HG03520 (cell line): ENCODE results near the gene CPXM1.

Experiments used
- ATAC-seq: cut with Tn5 transposase; IDR thresholded peaks from one replicate; pipeline ENCODE4 v1.9.1; 2021; ENCODE audit warnings: mild to moderate bottlenecking, moderate library complexity; ENCODE audit not compliant: unreplicated experiment

CPXM1 gene

DNA sequence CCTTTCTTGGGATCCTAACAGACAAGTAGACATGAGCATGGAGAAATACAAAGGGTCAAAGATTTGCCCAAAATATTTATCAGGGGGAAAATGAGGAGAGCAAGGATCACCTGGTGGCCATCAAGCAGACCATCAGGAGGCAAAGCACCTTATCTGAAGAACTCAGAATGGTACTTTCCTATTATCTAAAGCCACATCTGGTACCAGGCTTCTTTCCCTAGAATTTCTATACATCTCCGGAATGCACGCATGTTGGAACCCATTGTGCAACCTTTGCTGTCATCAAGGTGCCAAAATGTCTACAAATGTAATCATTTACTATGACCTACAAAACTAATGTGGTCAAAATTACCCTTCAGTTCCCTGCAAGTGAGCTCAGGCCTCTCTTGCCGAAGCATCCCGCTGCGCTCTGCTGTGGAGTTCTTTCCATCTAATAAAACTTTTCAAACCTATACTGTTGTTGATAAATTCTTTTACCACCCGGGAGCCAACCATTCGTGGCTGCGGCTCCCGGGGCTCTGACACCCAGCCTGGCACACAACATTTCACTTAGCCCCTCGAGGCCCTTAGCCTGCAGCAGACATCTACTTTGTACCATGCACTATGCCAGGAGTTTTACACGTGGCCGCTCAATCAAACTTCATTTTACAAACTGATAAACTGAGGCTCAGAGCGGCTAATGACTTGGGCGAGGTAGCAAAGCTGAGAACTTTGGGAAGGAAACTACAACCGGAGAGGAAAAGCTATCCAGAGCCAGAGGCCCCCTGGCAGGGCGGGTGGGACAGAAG is 3.8 kb upstream of the CPXM1 start:
- ATAC-seq, result no peak

DNA sequence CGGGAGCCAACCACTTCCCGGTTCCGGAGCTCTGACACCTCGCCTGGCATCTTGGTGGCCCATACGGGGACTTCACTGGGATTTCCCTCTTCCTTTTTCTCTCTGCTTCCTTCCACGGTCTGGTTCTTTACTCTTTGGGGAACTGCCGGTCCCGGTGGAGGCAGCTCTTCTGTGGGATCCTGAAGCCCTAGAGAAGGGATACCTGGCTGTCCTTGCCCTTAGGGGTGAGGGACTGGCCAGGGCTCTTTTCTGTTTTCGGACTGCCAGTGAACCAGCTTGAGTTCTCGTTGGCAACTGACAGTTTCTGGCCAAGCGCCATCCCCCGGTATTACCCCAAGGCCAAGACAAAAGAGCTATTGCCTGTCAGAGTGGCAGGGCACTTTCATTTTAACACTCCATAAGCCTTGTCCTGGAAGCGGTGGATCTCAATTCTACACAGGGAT is 880 bp upstream of the CPXM1 start:
- ATAC-seq, result no peak

DNA sequence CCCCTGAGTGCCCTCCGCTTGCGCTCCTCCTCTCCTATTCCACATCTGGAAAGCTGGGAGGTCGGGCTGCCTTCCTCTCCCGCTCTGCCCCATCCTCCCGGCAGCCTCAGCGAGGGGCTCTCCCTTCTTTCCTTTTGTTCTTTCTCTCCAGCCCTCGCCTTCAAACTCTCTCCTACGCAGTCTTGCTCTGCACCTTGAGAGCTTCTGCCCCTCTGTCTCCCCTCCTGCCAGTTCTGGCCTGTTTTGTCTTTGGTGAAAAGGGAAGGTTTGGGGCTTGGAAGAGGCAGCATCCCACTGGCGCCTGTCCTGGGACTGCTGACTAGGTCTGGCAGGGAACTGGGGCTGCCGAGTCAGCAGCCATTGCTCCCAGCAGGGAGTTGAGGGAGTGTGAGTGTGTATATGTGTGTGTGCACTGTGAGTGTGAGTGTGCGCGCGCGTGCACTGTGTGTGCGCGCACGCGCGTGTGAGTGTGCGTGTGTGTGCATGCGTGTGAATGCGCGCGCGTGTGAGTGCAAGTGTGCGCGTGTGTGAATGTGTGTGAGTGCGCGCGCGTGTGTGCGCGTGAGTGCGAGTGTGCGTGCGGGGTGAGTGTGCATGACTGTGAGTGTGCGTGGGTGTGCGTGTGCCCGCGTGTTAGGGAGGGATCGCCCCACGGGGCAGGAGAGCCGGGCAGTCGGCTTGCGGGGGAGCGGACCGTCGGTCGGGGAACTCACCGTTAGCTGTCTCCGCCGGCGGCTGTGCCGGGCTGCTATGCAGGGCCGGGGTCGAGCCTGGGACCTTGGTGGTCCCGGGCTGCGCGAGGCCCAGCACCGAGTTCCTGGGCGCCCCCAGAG is 523 bp downstream of the CPXM1 start:
- no peak for ATAC-seq

GRCh38 chr20:2799271-2799670 is 1.2 kb downstream of the CPXM1 start:
- ATAC-seq, result no peak

DNA sequence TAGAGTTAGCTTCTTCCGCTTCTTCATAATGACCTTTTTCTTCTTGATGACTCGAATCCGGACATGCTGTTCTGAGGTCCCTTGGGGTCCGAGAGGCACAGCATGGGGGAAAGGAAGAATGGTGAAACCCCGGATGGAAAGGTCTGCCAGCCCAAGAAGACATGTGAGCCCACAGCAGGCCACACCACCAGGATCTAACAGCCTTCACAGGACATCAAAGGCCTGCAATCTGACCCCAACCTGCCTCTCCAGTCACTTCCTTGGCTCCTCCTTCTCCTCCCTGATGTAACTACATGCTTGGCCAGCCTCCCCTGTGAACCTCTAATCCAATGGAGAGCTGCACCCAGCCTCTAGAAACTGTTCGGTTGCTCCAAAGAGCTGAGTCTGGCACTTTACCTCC is 1.6 kb downstream of the CPXM1 start:
- ATAC-seq, result no peak

DNA sequence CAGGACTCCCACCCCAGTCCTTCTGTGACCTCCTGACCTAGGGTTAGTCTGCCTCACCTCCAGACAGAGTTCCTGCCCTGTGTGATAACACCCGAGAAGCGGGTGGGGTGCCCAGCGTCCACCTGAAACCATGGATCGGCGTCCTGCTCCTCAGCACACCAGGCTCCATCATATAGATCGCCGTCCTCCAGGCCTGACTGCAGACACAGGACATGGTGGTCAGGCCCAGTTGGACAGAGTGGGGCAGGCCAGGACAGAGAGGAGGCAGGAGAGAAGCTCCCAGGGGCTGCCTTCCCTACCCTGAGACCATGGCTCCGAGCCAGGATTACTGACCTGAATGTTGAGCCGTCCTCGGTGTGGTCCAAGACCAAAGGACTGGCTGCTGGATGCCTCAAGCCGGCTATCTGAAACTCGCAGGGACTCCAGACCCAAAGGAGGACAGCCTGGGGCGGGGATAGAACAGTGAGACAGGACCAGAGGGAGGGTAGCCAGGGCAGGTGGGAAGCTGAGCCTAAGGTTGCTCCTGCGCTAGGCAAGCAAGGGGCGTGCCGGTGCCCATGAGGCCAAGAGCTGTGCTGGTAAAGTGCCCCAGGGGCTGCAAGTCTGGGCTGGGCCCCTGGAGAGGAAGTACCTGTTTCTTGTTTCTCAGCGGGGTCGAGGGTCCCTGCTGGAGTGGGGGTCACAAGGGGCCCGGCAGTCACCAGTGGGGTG is 2.2 kb downstream of the CPXM1 start:
- ATAC-seq, result no peak

GRCh38 chr20:2797136-2797983 is 3.1 kb downstream of the CPXM1 start:
- ATAC-seq, result no peak

GRCh38 chr20:2796011-2796660 is 4.3 kb downstream of the CPXM1 start:
- ATAC-seq, result no peak

GRCh38 chr20:2795451-2795850 is 5.0 kb downstream of the CPXM1 start:
- ATAC-seq, result no peak

- ATAC-seq, result no peak
Observed at GRCh38 chr20:2794866-2795447, 5.5 kb downstream of the CPXM1 start.

DNA sequence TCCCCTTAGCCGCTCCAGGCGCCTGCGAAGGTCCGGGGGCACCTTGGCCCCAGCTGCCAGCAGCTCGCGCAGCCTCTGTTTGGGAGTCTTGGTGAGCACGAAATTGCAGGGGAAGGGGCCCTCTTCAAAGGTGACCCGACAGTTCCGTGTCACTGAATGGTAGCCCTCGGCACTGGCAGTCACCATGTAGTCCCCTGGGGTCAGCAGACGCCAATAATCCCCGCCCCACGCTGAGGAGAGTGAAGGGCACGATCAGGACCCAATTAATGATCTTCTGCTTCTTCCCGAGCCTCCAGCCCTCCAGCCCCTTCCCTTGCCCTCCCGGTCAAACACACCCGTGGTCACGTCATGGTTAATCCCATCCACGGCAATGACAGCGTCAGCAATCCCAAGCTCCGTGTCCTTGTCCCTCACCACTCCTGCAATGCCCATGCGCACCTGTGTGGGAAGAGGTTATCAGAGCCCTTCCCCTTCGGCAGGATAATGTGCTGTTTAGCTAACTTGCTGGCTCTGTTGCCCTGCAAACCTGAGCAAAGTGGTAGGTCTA is 6.2 kb downstream of the CPXM1 start:
- ATAC-seq, result no peak

GRCh38 chr20:2793471-2793870 is 7.0 kb downstream of the CPXM1 start:
- no peak for ATAC-seq

DNA sequence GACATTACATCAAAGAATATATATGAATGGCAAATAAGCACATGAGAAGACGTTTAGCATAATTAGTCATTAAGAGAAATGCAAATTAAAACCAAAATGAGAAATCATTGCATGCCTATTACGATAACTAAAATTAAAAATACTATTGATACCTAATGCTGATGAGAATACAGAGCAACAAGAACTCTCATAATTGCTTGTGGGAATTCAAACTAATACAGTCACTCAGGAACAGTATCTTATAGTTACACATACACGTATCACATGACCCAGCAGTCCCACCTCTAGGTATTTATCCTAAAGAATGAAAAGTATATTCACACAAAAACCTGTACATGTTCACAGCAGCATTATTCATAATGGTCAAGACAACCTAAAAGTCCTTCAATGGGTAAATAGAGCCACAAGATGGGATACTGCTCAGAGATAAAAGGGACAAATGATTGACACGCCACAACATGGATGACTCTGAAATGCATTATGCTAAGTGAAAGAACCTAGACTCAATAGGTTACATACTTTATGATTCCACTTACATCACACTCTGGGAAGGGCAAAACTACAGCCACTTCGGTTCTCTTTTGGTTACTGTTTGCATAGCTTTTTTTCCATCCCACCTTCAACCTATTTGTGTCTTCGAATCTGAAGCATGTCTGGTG is 16.4 kb downstream of the CPXM1 start:
- ATAC-seq, result no peak

DNA sequence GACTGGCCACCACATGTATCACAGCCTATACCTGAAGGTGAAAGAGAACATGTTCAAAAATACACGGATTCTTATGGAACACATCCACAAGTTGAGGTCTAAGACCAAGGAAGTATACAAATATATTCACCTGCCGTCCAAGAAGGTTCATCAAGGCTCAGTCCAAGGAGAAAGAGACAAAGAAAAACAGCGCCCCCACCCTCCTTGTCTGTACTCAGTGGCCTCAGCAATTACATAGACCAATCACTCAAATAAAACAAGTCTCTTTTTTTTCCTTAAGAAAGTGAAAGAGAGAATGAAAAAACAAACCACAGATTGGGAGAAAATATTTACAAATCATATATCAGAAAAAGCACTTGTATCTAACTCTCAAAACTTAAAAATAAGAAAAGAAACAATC is 19.5 kb downstream of the CPXM1 start:
- no peak for ATAC-seq

- no peak for ATAC-seq
Observed at GRCh38 chr20:2778602-2779321, 21.7 kb downstream of the CPXM1 start.

GRCh38 chr20:2775139-2775538 is 25.3 kb downstream of the CPXM1 start:
- no peak for ATAC-seq

- ATAC-seq, result no peak
Observed at GRCh38 chr20:2773812-2774211, 26.6 kb downstream of the CPXM1 start.

DNA sequence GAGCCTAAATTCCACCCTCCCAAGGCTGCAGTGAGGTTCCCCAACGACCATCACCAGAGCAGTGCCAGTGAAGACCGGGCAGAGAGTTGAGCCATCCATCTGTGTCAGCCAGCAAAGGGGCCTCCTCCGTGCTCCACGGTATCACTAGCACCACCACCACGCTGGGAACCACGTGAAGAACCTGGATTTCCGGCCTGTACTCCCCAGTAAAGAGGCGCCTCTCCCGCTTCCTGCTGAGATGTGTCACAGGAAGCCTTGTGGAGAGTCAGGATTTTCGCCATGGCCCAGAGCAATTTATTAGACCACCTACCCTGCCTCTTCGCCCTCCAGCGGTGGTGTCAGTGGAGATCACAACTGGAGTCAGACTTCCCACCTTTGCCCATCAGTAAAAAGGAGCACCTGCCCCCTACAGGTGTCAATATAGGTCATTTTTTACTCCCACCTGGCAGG is 28.8 kb downstream of the CPXM1 start:
- no peak for ATAC-seq
